SK-N-SH (cell line): Measurements from ENCODE around the gene ADAMTSL1.

Experiments used
- EP300 ChIP-seq, 2 experiments: IDR thresholded peaks; 2 replicates each; pipeline versions ENCODE4 v1.4.0 to v1.6.1; 2012; ENCODE audit warnings: borderline replicate concordance in 1 of 2, low read depth in 1 of 2, low read length in 1 of 2
- JUND ChIP-seq: IDR thresholded peaks from 2 replicates; pipeline ENCODE4 v1.4.0; 2012
- POLR2AphosphoS5 ChIP-seq: IDR thresholded peaks from 2 replicates; pipeline ENCODE4 v1.6.1; 2012; ENCODE audit warnings: low read depth, low read length
- SMC3 ChIP-seq: IDR thresholded peaks from 2 replicates; pipeline ENCODE4 v1.6.1; 2012; ENCODE audit warnings: low read depth, low read length, improper control_type of control experiment
- TF ChIP-seq, protein P1 (sequence below): fragments of 200-600 bp; sonication (generic); IDR thresholded peaks from 2 replicates; pipeline ENCODE4 v1.6.1; 2017; ENCODE audit warnings: antibody characterized with exemption, mild to moderate bottlenecking, moderate library complexity

DNA sequence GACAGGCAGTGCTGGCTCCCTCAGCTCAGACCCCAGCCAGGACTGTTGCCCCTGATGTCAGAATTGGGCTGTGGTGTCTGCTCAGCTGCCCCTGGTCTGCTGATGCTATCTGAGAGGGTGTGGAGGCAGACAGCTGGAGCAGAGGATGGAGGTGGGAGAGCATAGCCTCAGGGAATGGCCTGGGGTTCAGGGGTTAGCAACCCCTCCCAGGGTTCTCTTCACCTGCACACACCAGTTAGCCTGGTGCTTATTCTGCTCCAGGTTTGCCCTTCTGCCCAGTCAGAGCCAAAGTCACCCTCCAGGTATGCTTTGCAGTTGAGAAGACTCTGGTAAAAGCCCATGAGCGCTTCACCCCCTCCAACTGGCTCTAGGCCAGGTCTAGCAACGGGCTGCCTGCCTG, 449.2 kb downstream of the ADAMTSL1 start:
- TF ChIP-seq, protein P1, sequence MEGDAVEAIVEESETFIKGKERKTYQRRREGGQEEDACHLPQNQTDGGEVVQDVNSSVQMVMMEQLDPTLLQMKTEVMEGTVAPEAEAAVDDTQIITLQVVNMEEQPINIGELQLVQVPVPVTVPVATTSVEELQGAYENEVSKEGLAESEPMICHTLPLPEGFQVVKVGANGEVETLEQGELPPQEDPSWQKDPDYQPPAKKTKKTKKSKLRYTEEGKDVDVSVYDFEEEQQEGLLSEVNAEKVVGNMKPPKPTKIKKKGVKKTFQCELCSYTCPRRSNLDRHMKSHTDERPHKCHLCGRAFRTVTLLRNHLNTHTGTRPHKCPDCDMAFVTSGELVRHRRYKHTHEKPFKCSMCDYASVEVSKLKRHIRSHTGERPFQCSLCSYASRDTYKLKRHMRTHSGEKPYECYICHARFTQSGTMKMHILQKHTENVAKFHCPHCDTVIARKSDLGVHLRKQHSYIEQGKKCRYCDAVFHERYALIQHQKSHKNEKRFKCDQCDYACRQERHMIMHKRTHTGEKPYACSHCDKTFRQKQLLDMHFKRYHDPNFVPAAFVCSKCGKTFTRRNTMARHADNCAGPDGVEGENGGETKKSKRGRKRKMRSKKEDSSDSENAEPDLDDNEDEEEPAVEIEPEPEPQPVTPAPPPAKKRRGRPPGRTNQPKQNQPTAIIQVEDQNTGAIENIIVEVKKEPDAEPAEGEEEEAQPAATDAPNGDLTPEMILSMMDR, result no peak
- TF ChIP-seq EP300 (IDR thresholded peaks at IDR 0.05; ENCODE audit: borderline replicate concordance in 1 of 2, low read depth in 1 of 2, low read length in 1 of 2), result no peak; a peak in 1 of 4 replicates
- TF ChIP-seq POLR2AphosphoS5, result no peak
- TF ChIP-seq JUND, result no peak
- TF ChIP-seq SMC3, result no peak
